ENCODE data around the gene PRKN.

Gene PRKN

GRCh38 chr6:161594412-161594811 lies 1133.2 kb downstream of the PRKN start:
- no peak for DNase-seq
- TF ChIP-seq POLR2A (IDR thresholded peaks at IDR 0.05; ENCODE audit: low read length) (no peak), GATA1 (IDR thresholded peaks at IDR 0.05; ENCODE audit: low read depth, low read length) (no peak)

GRCh38 chr6:161590961-161591627 lies 1136.5 kb downstream of the PRKN start:
- no peak for DNase-seq
- TF ChIP-seq POLR2A (IDR thresholded peaks at IDR 0.05; ENCODE audit: low read length) (no peak), GATA1 (IDR thresholded peaks at IDR 0.05; ENCODE audit: low read depth, low read length) (no peak)

GRCh38 chr6:161586887-161587286 lies 1140.7 kb downstream of the PRKN start:
- no peak for DNase-seq
- TF ChIP-seq GATA1 (IDR thresholded peaks at IDR 0.05; ENCODE audit: low read depth, low read length) (no peak), POLR2A (IDR thresholded peaks at IDR 0.05; ENCODE audit: low read length) (no peak)

- DNase-seq: no peak
- no peak for TF ChIP-seq GATA1 (IDR thresholded peaks at IDR 0.05; ENCODE audit: low read depth, low read length)
- TF ChIP-seq POLR2A (IDR thresholded peaks at IDR 0.05; ENCODE audit: low read length): no peak
Measured at GRCh38 chr6:161584621-161585340, 1142.8 kb downstream of the PRKN start.

- DNase-seq: no peak
- TF ChIP-seq GATA1 (IDR thresholded peaks at IDR 0.05; ENCODE audit: low read depth, low read length): no peak
- TF ChIP-seq POLR2A (IDR thresholded peaks at IDR 0.05; ENCODE audit: low read length): no peak
Measured at GRCh38 chr6:161584051-161584450, 1143.5 kb downstream of the PRKN start.

- no peak for DNase-seq
- TF ChIP-seq GATA1 (IDR thresholded peaks at IDR 0.05; ENCODE audit: low read depth, low read length) (no peak), POLR2A (IDR thresholded peaks at IDR 0.05; ENCODE audit: low read length) (no peak)
Measured at GRCh38 chr6:161583584-161583983, 1144.0 kb downstream of the PRKN start.

- DNase-seq: no peak
- TF ChIP-seq POLR2A (IDR thresholded peaks at IDR 0.05; ENCODE audit: low read length) (no peak), GATA1 (IDR thresholded peaks at IDR 0.05; ENCODE audit: low read depth, low read length) (no peak)
Measured at GRCh38 chr6:161578478-161578877, 1149.1 kb downstream of the PRKN start.

- no peak for DNase-seq
- TF ChIP-seq POLR2A (IDR thresholded peaks at IDR 0.05; ENCODE audit: low read length): no peak
- no peak for TF ChIP-seq GATA1 (IDR thresholded peaks at IDR 0.05; ENCODE audit: low read depth, low read length)
Measured at GRCh38 chr6:161575523-161576254, 1151.9 kb downstream of the PRKN start.

GRCh38 chr6:161568885-161569456 lies 1158.6 kb downstream of the PRKN start:
- no peak for TF ChIP-seq GATA1 (IDR thresholded peaks at IDR 0.05; ENCODE audit: low read depth, low read length)
- no peak for TF ChIP-seq POLR2A (IDR thresholded peaks at IDR 0.05; ENCODE audit: low read length)
- DNase-seq: no peak

GRCh38 chr6:161564952-161565351 lies 1162.6 kb downstream of the PRKN start:
- no peak for DNase-seq
- TF ChIP-seq GATA1 (IDR thresholded peaks at IDR 0.05; ENCODE audit: low read depth, low read length): no peak
- no peak for TF ChIP-seq POLR2A (IDR thresholded peaks at IDR 0.05; ENCODE audit: low read length)

GRCh38 chr6:161561908-161562307 lies 1165.7 kb downstream of the PRKN start:
- TF ChIP-seq POLR2A (IDR thresholded peaks at IDR 0.05; ENCODE audit: low read length): no peak
- no peak for TF ChIP-seq GATA1 (IDR thresholded peaks at IDR 0.05; ENCODE audit: low read depth, low read length)
- DNase-seq: no peak

GRCh38 chr6:161557333-161558107 lies 1170.0 kb downstream of the PRKN start:
- no peak for TF ChIP-seq POLR2A (IDR thresholded peaks at IDR 0.05; ENCODE audit: low read length)
- TF ChIP-seq GATA1 (IDR thresholded peaks at IDR 0.05; ENCODE audit: low read depth, low read length): no peak
- DNase-seq: no peak

GRCh38 chr6:161554883-161555282 lies 1172.7 kb downstream of the PRKN start:
- no peak for DNase-seq
- no peak for TF ChIP-seq POLR2A (IDR thresholded peaks at IDR 0.05; ENCODE audit: low read length)
- TF ChIP-seq GATA1 (IDR thresholded peaks at IDR 0.05; ENCODE audit: low read depth, low read length): no peak
